Measurements from ENCODE around the gene LRRN2. TPM values are rescaled to one million over a fixed set of nuclear protein-coding genes. Genes with fewer than 3 reads are reported as not detected.

Gene LRRN2
- total RNA-seq, 1 donor, result not detected

GRCh38 chr1:204611036-204611435 lies 74.5 kb downstream of the LRRN2 start:
- no peak for DNase-seq (ENCODE audit: low read depth)
- TF ChIP-seq CTCF (IDR thresholded peaks at IDR 0.05; ENCODE audit: insufficient read depth, low read length), result no peak
- H3K4me3 ChIP-seq (ENCODE audit: low read depth, low read length), result no peak overlapping the region

- TF ChIP-seq CTCF (IDR thresholded peaks at IDR 0.05; ENCODE audit: insufficient read depth, low read length), result no peak
- no peak overlapping the region for H3K4me3 ChIP-seq (ENCODE audit: low read depth, low read length)
- no peak for DNase-seq (ENCODE audit: low read depth)
Observed at GRCh38 chr1:204607910-204608309, 77.6 kb downstream of the LRRN2 start.

- no peak overlapping the region for H3K4me3 ChIP-seq (ENCODE audit: low read depth, low read length)
- no peak for DNase-seq (ENCODE audit: low read depth)
- TF ChIP-seq CTCF (IDR thresholded peaks at IDR 0.05; ENCODE audit: insufficient read depth, low read length), result no peak
Observed at GRCh38 chr1:204605791-204606190, 79.7 kb downstream of the LRRN2 start.

GRCh38 chr1:204602871-204603542 lies 82.5 kb downstream of the LRRN2 start:
- H3K4me3 ChIP-seq (ENCODE audit: low read depth, low read length), result no peak overlapping the region
- no peak for TF ChIP-seq CTCF (IDR thresholded peaks at IDR 0.05; ENCODE audit: insufficient read depth, low read length)
- DNase-seq (ENCODE audit: low read depth), result no peak

- no peak for TF ChIP-seq CTCF (IDR thresholded peaks at IDR 0.05; ENCODE audit: insufficient read depth, low read length)
- DNase-seq (ENCODE audit: low read depth), result no peak
- H3K4me3 ChIP-seq (ENCODE audit: low read depth, low read length), result no peak overlapping the region
Observed at GRCh38 chr1:204602111-204602579, 83.4 kb downstream of the LRRN2 start.

GRCh38 chr1:204600968-204601367 lies 84.6 kb downstream of the LRRN2 start:
- H3K4me3 ChIP-seq (ENCODE audit: low read depth, low read length), result no peak overlapping the region
- peak; percentile 32 for TF ChIP-seq CTCF (IDR thresholded peaks at IDR 0.05; ENCODE audit: insufficient read depth, low read length)
- no peak for DNase-seq (ENCODE audit: low read depth)

GRCh38 chr1:204600203-204600602 lies 85.3 kb downstream of the LRRN2 start:
- no peak for TF ChIP-seq CTCF (IDR thresholded peaks at IDR 0.05; ENCODE audit: insufficient read depth, low read length)
- H3K4me3 ChIP-seq (ENCODE audit: low read depth, low read length), result no peak overlapping the region
- DNase-seq (ENCODE audit: low read depth), result no peak
